Measurements from ENCODE around the gene ADRA2B.

DNA sequence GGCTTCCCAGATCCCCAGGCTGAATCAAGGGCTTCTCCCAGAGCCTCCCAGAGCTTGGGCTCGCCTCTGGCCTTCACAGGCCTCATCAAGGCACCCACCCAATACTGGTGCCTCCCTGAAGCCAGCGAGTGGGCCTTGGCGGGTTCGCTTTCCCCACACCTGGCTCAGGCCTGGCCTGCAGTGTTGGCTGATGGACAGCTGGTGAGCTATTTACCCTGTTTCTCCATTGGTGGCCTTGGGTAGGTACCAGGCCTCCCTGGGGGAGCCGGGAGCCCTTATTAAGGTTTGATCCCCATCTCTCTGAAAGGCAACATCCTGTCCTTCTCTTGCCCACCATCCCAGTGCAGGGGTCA lies 47.0 kb upstream of the ADRA2B start:
- TF ChIP-seq ZNF274 (IDR thresholded peaks at IDR 0.05; ENCODE audit: low read depth, low read length) (no peak), SUZ12 (IDR thresholded peaks at IDR 0.05; ENCODE audit: extremely low read depth, insufficient read depth, insufficient read length) (no peak)

All from NT2/D1 (cell line).